ENCODE data around the gene DNAJC8. TPM values are rescaled to one million over a fixed set of nuclear protein-coding genes. Genes with fewer than 3 reads are reported as not detected.

Gene DNAJC8
- total and polyA plus RNA-seq, 10 of the 15 experiments (the other 5 are each of a cell fraction or from before 2014, with no cell fraction given) = 91.2 to 296 (median 152) TPM

- peak overlapping the region; percentile 71 for H3K4me3 ChIP-seq
- peak overlapping the region; percentile 86 for H3K27ac ChIP-seq (ENCODE audit: control insufficient read depth, insufficient read depth)
- H3K9me3 ChIP-seq (replicated peaks; ENCODE audit: control insufficient read depth, insufficient read depth, low read length) = no peaks in the 10 kb centered on the region
- H3K9ac ChIP-seq (ENCODE audit: control insufficient read depth, insufficient read depth, low read length) = peak overlapping the region; percentile 78
- BruUV-seq (replicated peaks) = no TSS peak
- ATAC-seq (peak; percentile 4), DNase-seq (ENCODE audit: low read depth, low spot score) (no peak), FAIRE-seq (no peak)
- 3% methylated on average over 20 of the region's 20 CpGs for WGBS (ENCODE audit: insufficient coverage, insufficient replicate concordance, low lambda C conversion rate, missing lambda C conversion rate)
- ChIA-PET CTCF (interaction anchor here (0.5 to 4.4 kb wide), 7 partner anchors 9 to 407 kb away, joined by 3 to 28 read pairs (median 5); partner anchors contain the start of gene PPP1R8), POLR2A (interaction anchor here (0.5 to 4.2 kb wide), 8 partner anchors 10 to 500 kb away, joined by 3 to 125 read pairs (median 4); partner anchors contain the start of genes MED18 and YTHDF2), RAD21 (ENCODE audit: unreplicated experiment) (interaction anchor here (0.8 to 4.7 kb wide), 4 partner anchors 9 to 60 kb away, joined by 3 to 54 read pairs (median 8); partner anchors contain the start of gene PTAFR), SMC1A (ENCODE audit: uncharacterized antibody, unreplicated experiment) (interaction anchor here (0.8 to 6.6 kb wide), 6 partner anchors 10 to 198 kb away, joined by 3 to 84 read pairs (median 3); no protein-coding TSS in a partner anchor)
- H2AFZ ChIP-seq (ENCODE audit: control insufficient read depth, low read depth, low read length) = no peak overlapping the region
- intact Hi-C loops (cut with micrococcal nuclease; ENCODE audit: unreplicated experiment) (no loop called here), in situ Hi-C loops (cut with MboI) (no loop called here)
- TF ChIP-seq TARDBP (IDR thresholded peaks at IDR 0.05; ENCODE audit: borderline replicate concordance) = peak; percentile 3; the same call in 1 of the 2 replicates
- TF ChIP-seq WRNIP1 (IDR thresholded peaks at IDR 0.05; ENCODE audit: borderline replicate concordance, low read depth, low read length) = no peak
- H3K4me2 ChIP-seq (ENCODE audit: control insufficient read depth, insufficient read depth) = peak overlapping the region; percentile 90
- no peaks in the 10 kb centered on the region for H3K27me3 ChIP-seq (replicated peaks in 1 of 2; ENCODE audit: control insufficient read depth in 2 of 2, insufficient read depth in 2 of 2, low read length in 1 of 2)
- peaks cover 36% of the 10 kb centered on the region for H3K79me2 ChIP-seq (ENCODE audit: control insufficient read depth, insufficient read depth, low read length)
- H3K36me3 ChIP-seq (ENCODE audit: control insufficient read depth in 2 of 2, insufficient read depth in 2 of 2, low read length in 1 of 2) = peaks cover 0 to 3% of the 10 kb centered on the region in 2 experiments; a peak in 2 of 4 replicates
- peaks cover 15% of the 10 kb centered on the region for H3K4me1 ChIP-seq (ENCODE audit: control insufficient read depth, insufficient read depth, low read length)
- no peaks in the 10 kb centered on the region for H4K20me1 ChIP-seq (ENCODE audit: control insufficient read depth, insufficient read depth)
These were observed 4.0 kb upstream of the DNAJC8 start for GRCh38 chr1:28236656-28237322.

Data from GM12878 (cell line).